Testis (tissue), 3 donors: ENCODE data around the gene PLA2G1B. TPM values are rescaled to one million over a fixed set of nuclear protein-coding genes. Genes with fewer than 3 reads are reported as not detected.

Experiments
- DNase-seq: peaks from one replicate; pipeline ENCODE4 v3.0.0-alpha.2; 2019
- H3K27ac ChIP-seq, 2 donors: fragments of 200-600 bp; sonication (generic); one replicate each; pipeline ENCODE4 v1.5.1; 2019
- H3K27me3 ChIP-seq: fragments of 200-600 bp; sonication (generic); one replicate; pipeline ENCODE4 v1.5.1; 2019
- H3K36me3 ChIP-seq: fragments of 200-600 bp; sonication (generic); one replicate; pipeline ENCODE4 v1.5.1; 2017; ENCODE audit warnings: low read depth; ENCODE audit errors: missing control alignments
- H3K4me1 ChIP-seq: fragments of 200-600 bp; sonication (generic); one replicate; pipeline ENCODE4 v1.5.1; 2019
- H3K4me3 ChIP-seq, 2 donors: fragments of 200-600 bp; sonication (generic); one replicate each; pipeline ENCODE4 v1.5.1; 2017 to 2019
- H3K9me3 ChIP-seq: fragments of 200-600 bp; sonication (generic); one replicate; pipeline ENCODE4 v1.5.1; 2017
- POLR2A ChIP-seq: fragments of 450-650 bp; IDR thresholded peaks from one replicate; pipeline ENCODE4 v1.6.1; 2017; ENCODE audit warnings: antibody characterized with exemption, mild to moderate bottlenecking, moderate library complexity
- WGBS, 2 donors: methylation state at CpG; one replicate each; pipeline ENCODE4 v1.1.5; 2018; 5-methylcytosine and 5-hydroxymethylcytosine counted together
- intact Hi-C: fragments of 100-400 bp; cut with DNase I; formaldehyde crosslinking; loops from one replicate; pipeline ENCODE4 v1.15.1; 2023; ENCODE audit warnings: low total_unique reads
- polyA plus RNA-seq: library from polyadenylated mRNA; stranded (reverse); fragments of 350-450 nt; fragmentation: Illumina TruSeq; extraction: RNeasy Lipid Tissue Mini Kit (QIAGEN cat#74804); gene quantifications from one replicate; pipeline ENCODE4 v1.2.3, GENCODE V29; 2014; ENCODE audit warnings: low read depth, low replicate concordance; ENCODE audit not compliant: insufficient read depth
- total RNA-seq, 2 donors: library from RNA; depleted of rRNA; stranded (reverse); fragments of >200 nt; gene quantifications; one replicate each; pipeline ENCODE4 v1.2.3, GENCODE V29; 2016
- TF ChIP-seq, protein P1 (sequence below), 3 experiments: fragments of 450-650 bp in 2 of 3; fragments of 200-600 bp in 1 of 3; sonication (generic) in 1 of 3; IDR thresholded peaks; one replicate each; pipeline ENCODE4 v1.5.1; 2016 to 2019; ENCODE audit warnings: antibody characterized with exemption in 3 of 3, mild to moderate bottlenecking in 2 of 3, moderate library complexity in 1 of 3

PLA2G1B gene
- total and polyA plus RNA-seq, 3 donors from 2014 or later: 0.94 to 3.6 TPM; not detected in 1

DNA sequence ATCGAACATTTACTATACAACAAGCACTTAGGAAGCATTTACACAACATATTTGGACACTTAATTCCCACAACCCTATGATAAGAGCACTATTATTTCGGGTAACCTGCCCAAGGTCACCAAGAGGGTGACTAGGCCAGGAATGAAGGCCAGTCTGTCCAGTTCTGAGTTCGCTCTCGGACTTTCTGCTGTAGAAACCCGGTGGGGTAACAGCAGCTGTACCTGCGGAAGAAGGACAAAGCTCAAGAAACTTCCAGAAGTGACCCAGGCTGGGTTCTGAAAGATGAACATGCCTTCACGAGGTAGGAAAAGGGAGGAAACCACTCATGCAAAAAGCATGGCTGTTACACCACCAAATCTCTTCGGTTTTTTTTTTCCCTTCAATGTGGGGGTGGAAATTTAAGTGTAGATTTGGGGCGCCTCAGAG lies 10.8 kb downstream of the PLA2G1B start:
- Histone ChIP-seq H3K36me3 (no peaks in the 10 kb centered on the region), H3K27ac (peak overlapping the region; percentile 82 to 87), H3K27me3 (no peaks in the 10 kb centered on the region), H3K9me3 (no peaks in the 10 kb centered on the region), H3K4me1 (peaks cover 7% of the 10 kb centered on the region), H3K4me3 (peak overlapping the region; percentile 53 to 75)
- 12% methylated on average over 9 of the region's 9 CpGs for WGBS, 2 donors
- TF ChIP-seq, protein P1, sequence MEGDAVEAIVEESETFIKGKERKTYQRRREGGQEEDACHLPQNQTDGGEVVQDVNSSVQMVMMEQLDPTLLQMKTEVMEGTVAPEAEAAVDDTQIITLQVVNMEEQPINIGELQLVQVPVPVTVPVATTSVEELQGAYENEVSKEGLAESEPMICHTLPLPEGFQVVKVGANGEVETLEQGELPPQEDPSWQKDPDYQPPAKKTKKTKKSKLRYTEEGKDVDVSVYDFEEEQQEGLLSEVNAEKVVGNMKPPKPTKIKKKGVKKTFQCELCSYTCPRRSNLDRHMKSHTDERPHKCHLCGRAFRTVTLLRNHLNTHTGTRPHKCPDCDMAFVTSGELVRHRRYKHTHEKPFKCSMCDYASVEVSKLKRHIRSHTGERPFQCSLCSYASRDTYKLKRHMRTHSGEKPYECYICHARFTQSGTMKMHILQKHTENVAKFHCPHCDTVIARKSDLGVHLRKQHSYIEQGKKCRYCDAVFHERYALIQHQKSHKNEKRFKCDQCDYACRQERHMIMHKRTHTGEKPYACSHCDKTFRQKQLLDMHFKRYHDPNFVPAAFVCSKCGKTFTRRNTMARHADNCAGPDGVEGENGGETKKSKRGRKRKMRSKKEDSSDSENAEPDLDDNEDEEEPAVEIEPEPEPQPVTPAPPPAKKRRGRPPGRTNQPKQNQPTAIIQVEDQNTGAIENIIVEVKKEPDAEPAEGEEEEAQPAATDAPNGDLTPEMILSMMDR (IDR thresholded peaks at IDR 0.05): no peak
- TF ChIP-seq POLR2A: no peak
- intact Hi-C loops: no loop called here
- no peak for DNase-seq

DNA sequence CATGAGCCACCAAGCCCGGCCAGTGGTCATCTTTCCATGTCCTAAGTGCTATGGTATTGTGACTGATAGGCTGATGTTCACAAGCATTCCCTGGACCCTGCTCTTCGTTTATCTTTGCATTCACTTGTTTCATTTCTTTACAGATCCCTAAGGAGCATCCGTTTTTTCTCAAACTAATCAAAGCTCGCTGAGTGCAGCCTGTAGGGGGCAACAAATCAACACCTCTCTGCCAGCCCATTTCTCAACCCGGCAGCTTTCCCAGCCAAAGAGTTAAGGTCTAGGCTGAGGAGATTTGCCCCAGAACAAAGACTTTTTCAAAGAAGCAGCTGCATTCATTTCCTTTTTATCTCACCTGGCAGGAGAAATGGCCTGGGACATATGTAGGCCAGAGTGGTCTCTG lies 13.4 kb downstream of the PLA2G1B start:
- intact Hi-C loops: no loop called here
- Histone ChIP-seq H3K4me3 (no peak overlapping the region), H3K36me3 (no peaks in the 10 kb centered on the region), H3K4me1 (peaks cover 7% of the 10 kb centered on the region), H3K27me3 (no peaks in the 10 kb centered on the region), H3K27ac (no peak overlapping the region), H3K9me3 (no peaks in the 10 kb centered on the region)
- TF ChIP-seq, protein P1 (IDR thresholded peaks at IDR 0.05): no peak
- no peak for TF ChIP-seq POLR2A
- WGBS, 2 donors: 67 to 70% methylated on average over 5 of the region's 5 CpGs
- no peak for DNase-seq

DNA sequence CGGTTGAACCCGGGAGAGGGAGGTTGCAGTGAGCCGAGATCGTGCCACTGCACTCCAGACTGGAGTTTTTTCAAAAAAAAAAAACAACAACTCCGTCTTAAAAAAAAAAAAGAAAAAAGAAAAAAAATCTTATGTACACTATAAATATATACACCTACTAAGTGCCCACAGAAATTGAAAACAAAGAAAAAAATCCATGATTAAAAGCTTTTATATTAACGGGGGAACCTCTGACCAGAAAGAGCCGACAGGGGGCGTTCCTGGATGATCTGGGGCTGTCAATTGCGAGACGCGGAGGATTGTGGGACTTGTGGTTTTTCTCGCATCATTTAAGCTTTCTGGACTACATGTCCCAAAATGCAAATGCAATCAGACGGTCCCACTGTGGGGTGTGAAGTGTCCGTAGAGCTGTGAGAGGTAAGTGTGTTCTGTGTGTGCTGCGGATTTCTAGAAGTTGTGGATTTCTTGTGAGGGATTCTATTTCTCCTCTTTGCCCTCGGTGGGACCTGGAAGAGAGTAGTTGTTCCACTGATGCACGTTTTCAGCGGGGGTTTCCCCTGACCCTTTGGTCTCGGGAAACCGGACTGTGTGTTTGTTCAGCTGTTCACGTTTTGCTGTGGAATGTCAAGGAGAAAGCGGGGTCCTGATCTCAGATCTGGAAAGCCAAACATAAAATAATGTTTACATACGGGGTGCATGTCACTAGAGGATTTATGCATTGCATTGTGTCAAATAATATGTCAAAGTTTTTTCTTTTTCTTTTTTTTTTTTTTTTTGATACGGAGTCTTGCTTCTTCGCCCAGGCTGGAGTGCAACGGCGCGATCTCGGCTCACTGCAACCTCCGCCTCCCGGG lies 25.4 kb downstream of the PLA2G1B start, which contains the start of gene SIRT4:
TSS of gene SIRT4 (plus strand) at position 360 of the 854 bp plus-strand sequence. CDS start 1,241 bp downstream, outside the sequence.
- 4 to 7% methylated on average over 31 of the region's 31 CpGs for WGBS, 2 donors
- no peaks in the 10 kb centered on the region for H3K4me1 ChIP-seq
- intact Hi-C loops: no loop called here
- H3K9me3 ChIP-seq: no peaks in the 10 kb centered on the region
- H3K27me3 ChIP-seq: no peaks in the 10 kb centered on the region
- peak; percentile 98 for DNase-seq
- peak within 1 kb of the TSS; percentile 62 to 64 for H3K4me3 ChIP-seq
- H3K27ac ChIP-seq: peak within 1 kb of the TSS in 1 of 2 donors; percentile 47
- H3K36me3 ChIP-seq: no peaks in the 10 kb centered on the region
- no peak for TF ChIP-seq POLR2A
- TF ChIP-seq, protein P1 (IDR thresholded peaks at IDR 0.05): peak; percentile 62 to 79 (median 67)

DNA sequence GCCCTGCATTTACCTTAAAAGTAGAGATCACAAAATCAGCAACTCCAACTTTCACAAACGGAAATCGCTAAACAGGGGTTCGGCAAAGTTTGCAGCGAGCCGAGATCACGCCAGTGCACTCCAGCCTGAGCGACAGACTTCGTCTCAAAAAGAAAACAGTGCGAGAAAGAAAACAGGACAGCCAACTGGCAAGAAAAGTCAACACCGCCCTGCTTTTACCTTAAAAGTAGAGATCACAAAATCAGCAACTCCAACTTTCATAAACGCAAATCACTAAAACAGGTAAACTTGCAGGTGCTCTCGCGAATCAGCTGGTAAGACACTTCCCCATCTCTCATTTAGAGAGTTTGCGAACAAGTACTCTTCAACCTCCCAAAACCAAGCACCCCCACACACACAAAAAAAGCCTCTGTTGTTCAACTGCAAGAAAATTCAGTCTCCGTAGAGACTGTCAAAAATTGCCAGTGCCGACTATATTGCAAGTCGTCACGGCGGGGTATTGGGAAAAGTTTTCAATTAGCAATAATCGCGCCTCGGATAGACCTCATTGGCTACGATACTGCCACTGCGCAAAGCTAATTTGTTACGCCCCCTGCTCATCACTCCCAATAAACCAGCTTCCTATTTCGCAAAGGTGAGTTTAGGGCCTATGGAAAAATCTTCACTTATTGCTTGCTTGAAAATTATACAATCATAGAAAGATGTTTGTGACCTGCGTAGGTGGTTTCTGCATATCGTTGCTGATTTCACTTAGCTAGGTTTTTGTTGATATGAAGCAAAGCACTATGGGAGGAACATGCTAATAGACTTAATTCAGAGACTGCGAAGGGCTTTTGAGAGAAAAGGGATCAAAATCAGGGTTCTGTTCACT lies 34.7 kb downstream of the PLA2G1B start, which contains the start of gene RNU4-1:
TSS of gene RNU4-1 (minus strand) at position 577 of the 871 bp plus-strand sequence.
- intact Hi-C loops: no loop called here
- H3K36me3 ChIP-seq: no peaks in the 10 kb centered on the region
- H3K4me1 ChIP-seq: peaks cover 6% of the 10 kb centered on the region
- H3K27ac ChIP-seq: peak within 1 kb of the TSS; percentile 97 to 98
- no peaks in the 10 kb centered on the region for H3K27me3 ChIP-seq
- H3K4me3 ChIP-seq: peak within 1 kb of the TSS; percentile 59 to 73
- 0 to 1% methylated on average over 29 of the region's 29 CpGs for WGBS, 2 donors
- DNase-seq: peak; percentile 90
- TF ChIP-seq, protein P1 (IDR thresholded peaks at IDR 0.05): no peak
- peak; percentile 8 for TF ChIP-seq POLR2A
- H3K9me3 ChIP-seq: no peaks in the 10 kb centered on the region
